Breast epithelium (tissue), 4 donors: ENCODE measurements around the gene TUBB2B. TPM values are rescaled to one million over a fixed set of nuclear protein-coding genes. Genes with fewer than 3 reads are reported as not detected.

Experiments
- DNase-seq, 2 donors: peaks; one replicate each; pipeline ENCODE4 v3.0.0-alpha.2; 2019; ENCODE audit warnings: low spot score in 2 of 2
- H3K27ac ChIP-seq, 2 donors: fragments of 200-600 bp; sonication (generic) in 1 of 2; one replicate each; pipeline ENCODE4 v1.5.1; 2016 to 2019; ENCODE audit warnings: mild to moderate bottlenecking in 1 of 2
- H3K27me3 ChIP-seq, 2 donors: fragments of 200-600 bp; sonication (generic) in 1 of 2; one replicate each; pipeline versions ENCODE4 v1.5.1 to v1.6.0; 2017 to 2019; ENCODE audit warnings: control low read depth in 1 of 2, mild to moderate bottlenecking in 1 of 2
- H3K36me3 ChIP-seq: fragments of 200-600 bp; one replicate; pipeline ENCODE4 v1.5.1; 2019
- H3K4me1 ChIP-seq, 2 donors: fragments of 200-600 bp; sonication (generic); one replicate each; pipeline ENCODE4 v1.5.1; 2016 to 2019; ENCODE audit warnings: control low read depth in 1 of 2
- H3K4me3 ChIP-seq, 3 donors: fragments of 200-600 bp; sonication (generic); 1 replicate in 2 of 3; 2 replicates in 1 of 3; pipeline ENCODE4 v1.5.1; 2016 to 2019; ENCODE audit warnings: mild to moderate bottlenecking in 3 of 3, moderate library complexity in 2 of 3
- H3K9me3 ChIP-seq, 2 donors: fragments of 200-600 bp; sonication (generic) in 1 of 2; one replicate each; pipeline ENCODE4 v1.5.1; 2016 to 2019; ENCODE audit warnings: control low read depth in 1 of 2
- POLR2A ChIP-seq: fragments of 450-650 bp; IDR thresholded peaks from one replicate; pipeline ENCODE4 v1.6.1; 2016; ENCODE audit warnings: antibody characterized with exemption, mild to moderate bottlenecking, moderate library complexity
- POLR2AphosphoS5 ChIP-seq, 3 donors: sonication (generic); formaldehyde crosslinking; IDR thresholded peaks; one replicate each; pipeline ENCODE4 v1.6.1; 2017; ENCODE audit warnings: antibody characterized with exemption in 3 of 3
- intact Hi-C: fragments of 100-400 bp; cut with DNase I; formaldehyde crosslinking; loops from one replicate; pipeline ENCODE4 v1.15.1; 2023; ENCODE audit warnings: low total_unique reads
- total RNA-seq, 3 donors: library from RNA; depleted of rRNA; stranded (reverse); fragments of >200 nt; gene quantifications; one replicate each; pipeline ENCODE4 v1.1.0, GENCODE V29; 2016
- TF ChIP-seq, protein P1 (sequence below), 3 donors: fragments of 450-650 bp; IDR thresholded peaks; one replicate each; pipeline ENCODE4 v1.5.1; 2016 to 2017; ENCODE audit warnings: antibody characterized with exemption in 3 of 3, mild to moderate bottlenecking in 3 of 3, moderate library complexity in 3 of 3

TUBB2B gene
- total RNA-seq, 3 donors from 2014 or later, result 4.2 to 7.5 (median 7.3) TPM

DNA sequence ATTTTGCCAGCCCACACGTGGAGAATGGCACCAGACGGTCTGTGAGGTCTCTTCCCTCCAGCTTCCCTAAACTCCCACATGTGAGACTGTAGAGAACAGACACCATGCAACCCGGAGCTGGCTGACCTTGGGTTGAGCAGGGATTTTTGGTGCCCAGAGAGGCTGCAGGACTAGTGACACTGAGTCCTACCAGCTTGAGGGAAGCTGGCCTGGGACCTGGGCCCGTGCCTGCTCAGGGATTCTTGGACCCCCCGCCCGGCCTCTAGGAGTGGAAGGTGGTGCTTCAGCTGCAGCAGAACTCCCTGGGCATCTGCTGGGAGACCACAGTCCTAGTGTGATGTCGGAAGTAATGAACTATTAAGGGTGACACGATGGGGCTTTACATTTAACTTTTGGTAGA, 34.5 kb upstream of the TUBB2B start:
- Histone ChIP-seq H3K36me3 (no peaks in the 10 kb centered on the region), H3K9me3 (no peaks in the 10 kb centered on the region), H3K4me1 (peaks cover 0 to 4% of the 10 kb centered on the region in 2 donors), H3K27me3 (no peaks in the 10 kb centered on the region), H3K27ac (no peak overlapping the region), H3K4me3 (no peak overlapping the region)
- intact Hi-C loops, result loop anchor here (10.0 kb wide), 1 partner anchor 863 kb away; no protein-coding TSS in a partner anchor
- TF ChIP-seq POLR2AphosphoS5 (IDR thresholded peaks at IDR 0.05) (no peak), POLR2A (no peak)
- TF ChIP-seq, protein P1, sequence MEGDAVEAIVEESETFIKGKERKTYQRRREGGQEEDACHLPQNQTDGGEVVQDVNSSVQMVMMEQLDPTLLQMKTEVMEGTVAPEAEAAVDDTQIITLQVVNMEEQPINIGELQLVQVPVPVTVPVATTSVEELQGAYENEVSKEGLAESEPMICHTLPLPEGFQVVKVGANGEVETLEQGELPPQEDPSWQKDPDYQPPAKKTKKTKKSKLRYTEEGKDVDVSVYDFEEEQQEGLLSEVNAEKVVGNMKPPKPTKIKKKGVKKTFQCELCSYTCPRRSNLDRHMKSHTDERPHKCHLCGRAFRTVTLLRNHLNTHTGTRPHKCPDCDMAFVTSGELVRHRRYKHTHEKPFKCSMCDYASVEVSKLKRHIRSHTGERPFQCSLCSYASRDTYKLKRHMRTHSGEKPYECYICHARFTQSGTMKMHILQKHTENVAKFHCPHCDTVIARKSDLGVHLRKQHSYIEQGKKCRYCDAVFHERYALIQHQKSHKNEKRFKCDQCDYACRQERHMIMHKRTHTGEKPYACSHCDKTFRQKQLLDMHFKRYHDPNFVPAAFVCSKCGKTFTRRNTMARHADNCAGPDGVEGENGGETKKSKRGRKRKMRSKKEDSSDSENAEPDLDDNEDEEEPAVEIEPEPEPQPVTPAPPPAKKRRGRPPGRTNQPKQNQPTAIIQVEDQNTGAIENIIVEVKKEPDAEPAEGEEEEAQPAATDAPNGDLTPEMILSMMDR (IDR thresholded peaks at IDR 0.05), result no peak
- no peak for DNase-seq

DNA sequence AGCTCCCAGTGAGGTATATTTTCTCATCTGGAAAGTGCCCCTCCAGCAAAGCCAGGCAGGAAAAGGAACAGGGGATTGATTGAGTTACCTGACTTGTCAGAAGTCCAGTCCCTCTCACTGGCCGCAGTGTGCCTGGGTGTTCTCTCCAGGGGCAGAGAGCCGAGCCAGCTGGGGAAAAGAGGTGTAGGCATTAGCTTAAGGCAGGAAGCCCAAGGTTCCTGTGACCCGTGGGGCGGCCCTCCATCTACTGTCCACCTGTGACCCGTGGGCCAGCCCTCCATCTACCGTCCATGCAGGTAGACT, 34.0 kb upstream of the TUBB2B start:
- Histone ChIP-seq H3K4me1 (peaks cover 0 to 4% of the 10 kb centered on the region in 2 donors), H3K4me3 (peak overlapping the region in 1 of 3 donors; percentile 4), H3K36me3 (no peaks in the 10 kb centered on the region), H3K9me3 (no peaks in the 10 kb centered on the region), H3K27ac (no peak overlapping the region), H3K27me3 (no peaks in the 10 kb centered on the region)
- intact Hi-C loops, result loop anchor here (10.0 kb wide), 1 partner anchor 863 kb away; no protein-coding TSS in a partner anchor
- DNase-seq, result no peak
- TF ChIP-seq POLR2A (no peak), POLR2AphosphoS5 (IDR thresholded peaks at IDR 0.05) (no peak)
- TF ChIP-seq, protein P1 (IDR thresholded peaks at IDR 0.05), result no peak

DNA sequence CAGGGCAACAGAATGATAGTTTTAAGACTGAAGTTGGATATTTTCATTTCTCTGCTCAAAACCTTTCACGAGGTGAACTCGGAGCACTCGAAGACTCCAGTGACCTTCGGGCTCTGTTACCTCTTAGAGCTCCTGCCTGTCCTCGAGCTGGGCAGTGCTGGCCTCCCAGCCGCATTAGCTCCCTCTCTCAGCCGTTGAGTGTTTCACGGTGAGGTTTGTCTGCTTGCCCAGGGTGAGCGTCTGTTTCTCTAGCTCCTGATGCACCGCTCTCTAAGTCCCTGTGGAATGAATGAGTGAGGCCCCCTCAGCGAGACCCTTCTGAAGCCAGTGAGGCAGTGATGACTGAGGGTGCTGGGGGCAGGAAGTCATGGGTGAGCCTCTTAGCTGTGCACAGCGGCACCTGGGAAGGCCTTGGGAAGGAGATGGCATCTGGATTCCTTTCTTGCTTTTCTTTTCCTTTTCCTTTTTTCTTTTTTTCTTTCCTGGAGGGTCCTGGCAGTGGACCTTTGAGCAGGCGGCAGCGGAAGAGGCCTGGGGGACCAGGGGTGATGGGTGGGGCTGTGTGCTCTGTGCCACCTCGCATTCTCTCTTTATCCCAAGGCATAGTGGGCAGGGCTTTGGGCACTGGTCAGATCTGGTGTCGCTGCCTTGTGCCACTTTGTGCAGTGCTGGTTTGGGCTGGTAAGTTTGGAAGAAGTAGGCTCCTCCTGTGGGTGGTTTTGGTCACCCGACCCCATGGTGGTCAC, 33.5 kb upstream of the TUBB2B start:
- intact Hi-C loops, result loop anchor here (10.0 kb wide), 1 partner anchor 864 kb away; no protein-coding TSS in a partner anchor
- Histone ChIP-seq H3K9me3 (no peaks in the 10 kb centered on the region), H3K4me1 (peaks cover 0 to 4% of the 10 kb centered on the region in 2 donors), H3K4me3 (peak overlapping the region in 1 of 3 donors; percentile 46), H3K36me3 (no peaks in the 10 kb centered on the region), H3K27ac (peak overlapping the region in 1 of 2 donors; percentile 21), H3K27me3 (no peaks in the 10 kb centered on the region)
- no peak for DNase-seq
- TF ChIP-seq POLR2AphosphoS5 (IDR thresholded peaks at IDR 0.05) (no peak), POLR2A (no peak)
- TF ChIP-seq, protein P1 (IDR thresholded peaks at IDR 0.05), result no peak

DNA sequence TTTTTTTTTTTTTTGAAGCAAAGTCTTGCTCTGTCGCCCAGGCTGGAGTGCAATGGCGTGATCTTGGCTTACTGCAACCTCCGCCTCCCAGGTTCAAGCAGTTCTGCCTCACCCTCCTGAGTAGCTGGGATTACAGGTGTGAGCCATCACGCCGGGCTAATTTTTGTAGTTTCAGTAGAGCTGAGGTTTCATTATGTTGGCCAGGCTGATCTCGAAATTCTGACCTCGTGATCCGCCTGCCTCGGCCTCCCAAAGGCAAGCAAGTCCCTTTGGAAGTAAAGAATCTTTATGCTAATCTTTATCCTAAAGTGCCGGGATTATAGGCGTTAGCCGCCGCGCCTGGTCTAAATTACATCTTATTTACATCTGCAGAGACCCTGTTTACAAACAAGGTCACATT, 32.8 kb upstream of the TUBB2B start:
- TF ChIP-seq, protein P1 (IDR thresholded peaks at IDR 0.05), result no peak
- no peak for TF ChIP-seq POLR2AphosphoS5 (IDR thresholded peaks at IDR 0.05)
- no peak for TF ChIP-seq POLR2A
- no peak overlapping the region for H3K27ac ChIP-seq
- peaks cover 0 to 4% of the 10 kb centered on the region in 2 donors for H3K4me1 ChIP-seq
- no peaks in the 10 kb centered on the region for H3K27me3 ChIP-seq
- intact Hi-C loops, result loop anchor here (10.0 kb wide), 1 partner anchor 865 kb away; no protein-coding TSS in a partner anchor
- no peak for DNase-seq
- H3K4me3 ChIP-seq, result peak overlapping the region in 2 of 3 donors; percentile 46 to 100
- H3K36me3 ChIP-seq, result no peaks in the 10 kb centered on the region
- no peaks in the 10 kb centered on the region for H3K9me3 ChIP-seq

DNA sequence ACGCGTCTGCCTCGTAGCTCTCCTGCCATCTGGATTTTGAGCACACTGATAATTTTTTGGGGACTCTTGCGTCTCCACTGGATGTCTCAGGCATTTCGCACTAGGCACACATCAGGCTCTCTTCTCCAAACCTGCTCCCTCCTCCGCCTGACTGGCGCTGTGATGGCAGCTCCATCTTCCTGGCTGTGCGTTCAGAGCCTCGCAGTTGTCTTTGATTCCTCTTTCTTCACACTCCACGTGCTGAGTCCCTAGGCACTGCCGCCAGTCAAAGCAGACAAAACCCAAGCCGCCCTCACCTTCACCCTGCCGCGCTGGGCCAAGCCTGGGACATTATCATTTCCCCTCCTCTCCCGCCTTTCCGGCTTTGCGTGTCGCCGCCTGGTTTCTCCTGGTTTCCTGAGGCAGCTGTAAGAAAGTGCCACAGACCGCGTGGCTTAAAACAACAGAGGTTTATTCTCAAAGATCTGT, 32.1 kb upstream of the TUBB2B start:
- H3K27ac ChIP-seq, result peak overlapping the region; percentile 79 to 86
- no peaks in the 10 kb centered on the region for H3K27me3 ChIP-seq
- peaks cover 0 to 4% of the 10 kb centered on the region in 2 donors for H3K4me1 ChIP-seq
- peak overlapping the region; percentile 93 to 100 (median 100) for H3K4me3 ChIP-seq
- intact Hi-C loops, result loop anchor here (5.0 kb wide), 1 partner anchor 132 kb away; no protein-coding TSS in a partner anchor
- H3K36me3 ChIP-seq, result no peaks in the 10 kb centered on the region
- no peak for TF ChIP-seq POLR2A
- TF ChIP-seq, protein P1 (IDR thresholded peaks at IDR 0.05), result no peak
- TF ChIP-seq POLR2AphosphoS5 (IDR thresholded peaks at IDR 0.05), result no peak
- H3K9me3 ChIP-seq, result no peaks in the 10 kb centered on the region
- no peak for DNase-seq
